DMS114 treated with DMSO at 0.1 percent for 48 hours (cell line): ENCODE data around the gene SMAD6.
"Not testable (repeated sequence)": the region's sequence is repeated elsewhere in the genome, so short reads cannot be mapped to it uniquely, and the experiment has no call there.

Source experiments
- DNase-seq: peaks from one replicate; lab custom pipeline; 2025; ENCODE audit not compliant: unreplicated experiment; lab: John Stamatoyannopoulos, UW

The SMAD6 gene

DNA sequence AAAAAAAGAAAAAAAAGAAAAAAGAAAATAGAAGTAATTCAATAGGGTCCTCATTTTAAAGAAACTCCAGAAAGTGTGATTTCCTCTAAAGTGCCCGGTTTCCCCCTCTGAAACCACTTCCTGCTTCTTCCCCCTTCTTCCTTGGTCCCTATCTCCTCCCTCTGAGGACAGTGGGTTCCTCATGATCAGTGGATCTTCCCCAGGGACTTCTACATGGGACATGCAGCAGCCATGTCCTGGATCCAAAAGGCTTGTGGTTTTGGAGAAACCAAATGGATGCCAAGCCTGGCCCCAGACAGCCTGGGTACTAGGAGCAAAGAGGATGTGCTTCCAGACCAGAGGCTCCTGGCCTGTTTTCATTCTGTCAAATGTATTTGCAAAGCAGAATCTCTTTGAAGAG lies 26.6 kb upstream of the SMAD6 start:
- no peak for DNase-seq

DNA sequence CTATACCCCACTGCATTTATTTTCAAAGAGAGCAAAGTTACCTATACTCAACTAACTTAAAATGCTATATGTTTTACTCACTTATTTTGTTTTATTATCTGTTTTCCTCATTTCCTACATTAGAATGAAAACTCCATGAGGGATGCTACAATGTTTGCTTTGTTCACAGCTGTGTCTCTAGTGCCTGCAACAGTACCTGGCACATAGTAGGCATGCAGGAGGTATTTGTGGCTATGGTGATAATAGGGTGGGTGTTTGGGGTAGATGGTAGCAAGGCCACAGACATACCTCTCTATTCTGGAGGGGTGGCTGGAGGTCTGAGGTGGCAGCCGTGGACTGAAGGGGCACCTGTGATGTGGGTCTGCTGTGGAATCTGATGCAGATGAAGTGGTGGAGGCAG lies 24.7 kb upstream of the SMAD6 start:
- no peak for DNase-seq

- no peak for DNase-seq
Observed at GRCh38 chr15:66679061-66679656, 22.9 kb upstream of the SMAD6 start.

DNA sequence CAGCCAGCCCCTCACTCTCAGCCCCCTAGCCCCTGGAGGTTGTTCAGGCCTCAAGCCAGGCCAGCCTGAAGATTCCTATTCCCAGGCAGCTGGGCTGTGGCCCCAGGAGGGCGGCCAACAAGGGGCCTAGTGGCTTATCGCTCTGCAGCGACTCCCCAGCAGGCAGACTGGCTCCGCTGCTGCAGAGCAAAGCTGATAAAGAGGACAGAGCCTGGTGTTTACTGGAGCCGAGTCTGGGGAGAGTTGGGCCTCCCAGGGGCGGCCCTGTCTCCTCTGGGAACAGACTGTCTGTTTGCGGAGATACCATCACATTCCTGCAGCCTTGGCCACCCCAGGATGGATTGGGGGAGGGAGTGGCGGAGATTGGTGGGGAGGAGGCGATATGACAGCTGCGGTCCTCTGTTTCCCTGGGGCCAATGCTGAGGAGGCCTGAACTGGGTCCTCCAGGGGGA lies 22.4 kb upstream of the SMAD6 start:
- DNase-seq = no peak

- DNase-seq = no peak
Observed at GRCh38 chr15:66680502-66680901, 21.5 kb upstream of the SMAD6 start.

DNA sequence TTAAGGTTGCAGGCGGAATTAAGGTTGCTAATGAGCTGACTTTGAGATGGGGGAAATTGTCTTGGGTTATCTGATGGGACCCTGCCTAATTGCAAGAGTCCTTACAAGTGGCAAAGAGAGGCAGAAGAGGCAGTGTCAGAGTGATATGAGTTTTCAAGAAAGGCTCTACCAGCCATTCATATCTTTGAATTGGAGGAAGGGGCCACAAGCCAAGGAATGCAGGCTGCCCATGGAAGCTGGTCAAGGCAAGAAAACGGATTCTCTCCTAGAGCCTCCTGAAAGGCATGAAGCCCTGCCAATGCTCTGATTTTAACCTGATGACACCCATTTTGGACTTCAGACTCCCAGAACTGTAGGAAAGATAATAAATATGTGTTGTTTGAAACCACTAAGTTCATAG lies 20.6 kb upstream of the SMAD6 start:
- no peak for DNase-seq

DNA sequence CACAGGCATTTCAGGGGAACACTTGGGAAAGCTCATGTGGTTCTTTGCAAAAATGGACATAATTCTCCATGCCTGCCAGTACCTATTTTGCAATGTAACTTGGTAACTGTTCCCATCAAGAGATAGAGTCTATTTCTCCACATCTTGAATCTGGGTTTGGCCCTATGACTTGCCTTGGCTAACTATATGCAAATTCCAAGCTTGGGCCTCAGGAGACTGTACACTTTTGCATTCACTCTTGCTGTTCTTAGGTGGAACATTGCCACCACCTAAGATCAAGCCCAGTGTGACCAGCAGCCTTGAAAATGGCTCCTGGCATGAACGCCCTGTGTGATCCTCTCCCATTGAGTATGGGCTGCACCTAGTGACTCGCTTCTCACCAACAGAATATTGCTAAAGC lies 19.8 kb upstream of the SMAD6 start:
- DNase-seq = no peak

- DNase-seq = no peak
Observed at GRCh38 chr15:66682865-66683264, 19.2 kb upstream of the SMAD6 start.

- no peak for DNase-seq
Observed at GRCh38 chr15:66684136-66684681, 17.8 kb upstream of the SMAD6 start.

DNA sequence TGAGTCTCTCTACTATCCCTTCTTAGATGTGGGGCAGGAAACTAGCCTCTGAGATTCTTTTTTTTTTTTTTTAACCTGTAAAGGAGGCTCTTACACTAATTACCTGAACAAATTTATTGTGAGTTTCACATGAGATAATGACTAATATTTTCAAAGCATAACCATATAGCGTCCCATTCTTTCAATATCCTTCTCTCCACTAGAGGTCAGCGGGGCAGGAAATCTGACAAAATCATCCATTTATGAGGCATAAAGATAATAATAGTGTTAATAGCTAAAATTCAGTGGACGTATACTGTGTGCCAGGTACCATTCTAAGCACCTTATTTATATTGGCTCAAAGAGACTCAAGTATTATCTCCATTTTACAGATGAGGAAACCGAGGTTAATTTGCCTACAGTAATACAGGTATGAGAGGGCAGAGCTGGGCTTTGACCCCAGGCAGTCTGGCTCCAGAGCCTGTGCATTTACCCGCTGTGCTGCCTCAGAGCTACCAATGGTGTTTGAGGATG lies 16.3 kb upstream of the SMAD6 start:
- no peak for DNase-seq

GRCh38 chr15:66690912-66691311 lies 11.1 kb upstream of the SMAD6 start:
- not testable (repeated sequence) for DNase-seq

DNA sequence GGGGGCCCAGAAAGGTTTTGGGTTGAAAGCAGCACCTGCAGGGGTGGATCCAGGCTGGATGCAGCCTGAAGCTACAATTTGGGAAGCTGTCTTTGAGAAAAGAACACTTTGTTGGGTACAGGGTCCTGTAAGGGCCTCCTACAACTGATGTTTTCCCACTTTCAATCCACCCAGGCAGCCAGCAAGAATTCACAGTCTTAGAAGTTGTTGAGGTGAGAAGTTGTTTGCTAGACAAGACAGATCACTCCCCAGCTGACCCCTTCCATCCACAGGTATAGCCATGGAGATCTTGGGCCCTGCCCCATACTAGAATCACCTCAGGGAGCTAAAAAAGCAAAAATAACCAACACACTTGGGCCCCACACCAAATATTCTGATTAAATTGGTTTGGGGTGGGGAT lies 10.3 kb upstream of the SMAD6 start:
- DNase-seq = no peak

DNA sequence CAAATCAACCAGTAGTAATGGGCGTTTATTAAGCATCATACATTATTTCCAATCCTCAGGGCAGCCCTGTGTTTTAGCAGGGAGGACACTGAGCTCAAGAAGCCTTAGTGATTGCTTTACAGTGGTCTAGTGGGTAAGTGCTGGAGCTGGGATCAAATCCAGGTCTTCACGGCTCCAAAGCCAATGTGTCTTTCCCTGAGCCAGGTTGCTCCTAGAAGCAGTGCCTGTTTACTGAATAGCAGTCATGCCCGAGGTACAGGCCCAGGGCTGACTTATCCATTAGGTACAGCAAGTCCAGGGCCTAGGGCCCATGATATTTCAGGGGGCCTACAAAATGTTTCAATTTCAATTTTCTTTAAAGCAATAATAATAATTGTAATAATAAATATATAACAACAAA lies 9.6 kb upstream of the SMAD6 start:
- DNase-seq = no peak

DNA sequence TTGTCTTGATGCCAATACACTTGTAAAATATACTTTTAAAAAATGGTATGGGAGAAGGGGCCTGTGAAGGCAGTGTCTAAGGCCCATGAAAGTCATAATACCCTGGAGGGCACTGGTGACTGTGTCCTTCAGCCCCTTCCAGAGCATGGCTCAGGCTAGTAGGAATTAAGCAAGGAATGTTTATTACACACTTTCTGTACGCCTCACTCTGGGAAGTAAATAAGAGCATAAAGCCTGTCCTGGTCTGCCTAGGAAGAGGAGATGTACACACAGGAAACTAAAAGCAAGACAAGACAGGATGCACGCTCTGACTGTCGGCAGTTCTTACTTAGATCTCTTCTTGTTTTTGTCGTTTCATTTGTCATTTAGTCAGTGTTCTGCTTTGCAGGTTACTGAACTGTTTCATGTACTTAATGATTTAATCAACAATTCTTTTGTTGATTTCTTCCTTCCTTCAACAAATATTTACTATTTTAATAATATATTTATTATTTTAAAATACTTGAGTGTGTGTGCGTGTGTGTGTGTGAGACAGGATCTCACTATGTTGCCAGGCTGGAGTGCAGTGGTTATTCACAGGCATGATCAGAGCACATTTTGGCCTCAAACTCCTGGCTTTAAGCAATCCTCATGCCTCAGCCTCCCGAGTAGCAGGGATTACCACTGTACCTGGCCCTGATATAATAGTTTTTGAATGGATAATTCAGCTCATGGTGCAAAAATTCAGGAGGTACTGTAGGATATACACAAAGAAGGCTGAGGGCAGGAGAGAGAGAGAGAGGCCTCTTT lies 9.0 kb upstream of the SMAD6 start:
- no peak for DNase-seq

- no peak for DNase-seq
Observed at GRCh38 chr15:66696770-66697169, 5.3 kb upstream of the SMAD6 start.

- peak; percentile 70 for DNase-seq
Observed at GRCh38 chr15:66698318-66698961, 3.6 kb upstream of the SMAD6 start.

DNA sequence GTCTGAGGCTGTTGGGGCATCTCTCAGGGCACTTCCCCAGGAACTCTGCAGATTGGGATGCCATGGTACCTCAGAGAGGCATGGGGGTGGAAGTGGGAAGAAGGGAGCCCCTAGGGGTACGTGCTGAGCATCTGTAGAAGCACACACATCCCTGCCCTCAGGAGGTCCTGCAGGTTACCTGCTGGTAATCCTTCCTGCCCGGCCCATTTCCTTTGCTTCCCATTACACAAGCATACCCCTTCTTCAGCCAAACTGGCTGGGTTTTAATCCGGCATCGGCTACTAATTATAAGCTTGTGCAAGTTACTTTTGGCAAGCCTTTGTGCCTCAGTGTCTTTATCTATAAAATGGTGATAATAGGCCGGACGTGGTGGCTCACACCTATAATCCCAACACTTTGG lies 3.1 kb upstream of the SMAD6 start:
- no peak for DNase-seq

DNA sequence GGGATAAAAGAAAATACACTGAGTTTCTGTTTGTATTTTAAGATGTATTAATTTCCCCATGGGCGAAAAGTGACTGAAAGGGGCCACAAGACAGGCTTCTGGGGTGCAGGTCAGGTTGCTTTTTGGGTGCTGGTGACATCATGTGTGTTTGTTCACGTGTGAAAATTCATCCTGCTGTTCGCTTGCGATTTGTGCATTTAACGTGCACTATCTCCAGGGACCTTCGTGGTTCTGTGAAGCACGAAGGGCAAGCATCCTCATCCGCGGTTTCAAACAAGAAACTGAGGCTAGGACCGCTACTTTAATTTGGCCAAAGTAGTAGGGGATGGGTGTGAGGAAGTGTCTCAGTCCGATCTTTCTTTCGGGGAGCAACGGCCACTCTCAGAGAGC lies 1.6 kb upstream of the SMAD6 start:
- no peak for DNase-seq

DNA sequence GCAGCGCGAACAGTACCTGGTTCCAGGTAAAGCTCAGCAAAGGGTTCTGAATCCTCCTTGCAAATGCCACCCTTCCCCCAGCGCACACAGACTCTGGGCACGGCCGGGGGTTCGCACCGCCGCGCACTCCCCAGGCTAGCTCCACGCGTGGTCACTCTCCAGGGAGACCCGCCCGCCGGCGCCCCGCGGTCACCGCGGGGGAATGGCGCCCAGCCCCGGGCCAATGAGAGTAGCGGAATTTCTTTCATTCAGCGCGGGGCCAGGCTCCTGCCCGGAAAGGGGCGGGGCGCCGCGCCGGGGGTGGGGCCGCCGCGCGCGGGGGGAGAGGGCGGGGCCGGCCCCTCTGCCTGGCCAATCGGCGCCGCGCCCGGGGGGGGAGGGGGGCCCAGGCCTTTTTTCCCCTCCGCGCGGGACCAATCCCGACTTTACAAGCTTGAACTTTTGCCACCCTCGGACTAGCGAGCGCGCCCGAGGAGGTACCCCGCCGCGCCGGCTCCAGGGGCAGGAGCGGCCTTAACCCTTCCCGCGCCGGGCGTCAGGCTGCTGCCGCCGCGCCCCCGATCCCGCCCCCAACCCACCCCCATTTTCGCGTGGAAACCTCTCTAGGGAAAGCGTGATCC lies 1.1 kb upstream of the SMAD6 start:
- peak; percentile 93 for DNase-seq

DNA sequence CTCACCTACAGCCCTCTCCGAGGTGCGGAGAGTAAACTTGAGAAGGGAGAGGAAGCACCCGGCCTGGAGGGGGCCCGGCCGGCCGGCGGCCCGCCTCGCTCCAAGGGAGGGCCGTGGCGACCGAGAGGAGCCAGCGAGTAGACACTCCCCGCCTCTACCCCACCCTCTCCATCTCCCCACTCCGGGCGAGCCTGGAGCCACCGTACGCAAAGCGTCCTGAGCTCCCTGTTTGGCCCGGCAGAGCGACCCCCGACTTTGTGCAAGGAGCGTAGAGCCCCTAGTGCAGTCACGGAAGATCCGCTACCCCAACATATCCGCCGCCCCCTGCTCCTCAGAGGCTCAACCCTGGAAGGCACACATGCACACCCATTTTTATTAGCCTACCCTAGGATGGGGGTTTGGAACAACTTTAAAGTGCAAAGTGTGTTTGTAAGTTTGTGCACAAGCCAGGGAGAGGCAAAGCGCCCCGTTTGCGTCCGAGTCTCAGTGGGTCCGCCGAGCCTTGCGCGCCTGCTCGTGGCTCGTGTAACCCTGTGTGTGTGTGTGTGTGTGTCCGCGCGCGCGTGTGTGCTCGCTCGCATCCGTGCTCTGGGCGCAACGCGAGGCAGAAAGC lies 508 bp upstream of the SMAD6 start:
- peak; percentile 71 for DNase-seq
